Retina (tissue), 1 donor: ENCODE measurements around the gene CCR1.
"Not testable (repeated sequence)": the region's sequence is repeated elsewhere in the genome, so short reads cannot be mapped to it uniquely, and the experiment has no call there.

Source experiments
- DNase-seq: peaks from one replicate; pipeline ENCODE4 v3.0.0-alpha.2; 2016

CCR1 gene

DNA sequence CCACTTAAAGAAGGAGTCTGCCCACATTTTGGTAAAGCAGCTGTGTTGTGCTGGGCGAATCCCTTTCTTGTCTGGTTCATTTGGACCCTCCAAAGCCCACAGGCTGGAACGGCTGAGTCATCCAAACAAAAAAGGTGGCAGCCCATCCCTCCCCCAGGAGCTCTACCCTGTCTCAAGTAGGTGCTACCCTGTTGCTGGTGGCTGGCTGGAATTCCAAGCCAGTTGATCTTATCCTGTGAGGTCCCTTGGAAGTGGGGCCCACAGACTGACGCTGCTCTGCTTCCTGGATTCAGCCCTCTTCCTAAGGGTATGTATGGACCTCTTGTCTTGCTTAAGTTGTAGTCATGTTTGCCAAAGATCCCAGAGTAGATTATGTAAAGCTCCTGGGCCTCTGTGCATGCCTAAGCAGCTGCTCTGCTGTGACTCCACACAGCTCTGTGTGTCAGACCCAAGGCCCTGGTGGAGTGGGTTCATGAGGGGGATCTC lies 44.5 kb downstream of the CCR1 start:
- DNase-seq: no peak

DNA sequence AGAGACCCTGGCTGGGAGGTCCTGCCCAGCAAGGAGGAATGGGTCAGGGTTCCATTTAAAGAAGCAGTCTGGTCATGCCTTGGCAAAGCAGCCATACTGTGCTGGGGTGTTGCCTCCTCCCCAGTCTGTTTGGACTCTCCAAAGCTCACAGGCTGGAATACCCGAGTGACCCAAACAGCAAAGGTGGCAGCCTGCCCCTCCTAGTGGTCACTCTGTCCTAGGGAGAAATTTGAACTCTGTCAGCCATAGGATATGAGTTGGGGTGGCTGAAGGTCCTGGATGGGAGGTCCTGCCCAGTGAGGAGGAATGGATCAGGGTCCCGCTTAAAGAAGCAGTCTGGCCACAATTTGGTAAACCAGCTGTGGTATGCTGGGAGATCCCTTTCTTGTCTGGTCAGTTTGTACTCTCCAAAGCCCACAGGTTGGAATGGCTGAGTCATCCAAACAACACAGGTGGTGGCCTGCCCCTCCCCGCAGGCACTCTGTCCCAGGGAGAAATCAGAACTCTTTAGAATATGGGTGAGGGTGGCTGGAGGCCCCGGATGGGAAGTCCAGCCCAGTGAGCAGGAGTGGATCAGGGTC lies 45.0 kb downstream of the CCR1 start:
- no peak for DNase-seq

DNA sequence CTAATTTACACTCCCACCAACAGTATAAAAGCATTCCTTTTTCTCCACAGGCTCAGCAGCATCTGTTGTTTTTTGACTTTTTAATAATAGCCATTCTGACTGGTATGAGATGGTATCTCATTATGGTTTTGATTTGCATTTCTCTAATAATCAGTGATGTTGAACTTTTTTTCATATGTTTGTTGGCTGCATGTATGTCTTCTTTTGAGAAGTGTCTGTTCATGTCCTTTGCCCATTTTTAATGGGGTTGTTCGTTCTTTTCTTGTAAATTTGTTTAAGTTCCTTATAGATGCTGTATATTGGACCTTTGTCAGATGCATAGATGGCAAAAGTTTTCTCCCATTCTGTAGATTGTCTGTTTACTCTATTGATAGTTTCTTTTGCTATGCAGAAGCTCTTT lies 50.4 kb downstream of the CCR1 start:
- DNase-seq: not testable (repeated sequence)

DNA sequence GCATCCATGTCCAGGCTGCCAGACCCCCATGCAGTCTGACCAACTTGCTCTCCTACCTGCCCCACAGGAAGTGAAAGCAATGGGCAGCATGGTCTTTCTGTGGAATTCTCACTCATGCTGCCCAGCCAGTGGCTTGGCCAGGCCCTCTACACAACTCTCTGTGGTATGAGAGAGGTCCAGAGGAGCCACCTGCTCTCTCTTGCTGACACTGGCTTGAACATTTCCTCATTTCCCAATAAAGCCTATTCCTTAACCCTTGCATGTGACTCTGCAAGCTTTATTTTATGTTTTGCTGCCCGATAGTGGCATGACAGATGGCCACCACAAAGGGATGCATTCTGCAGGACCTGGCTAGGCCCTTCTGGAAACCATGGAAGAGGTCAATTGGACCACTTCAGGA lies 53.8 kb downstream of the CCR1 start:
- DNase-seq: no peak
